Vagina (tissue), 2 donors: ENCODE measurements around the gene NCF1.
"Not testable (repeated sequence)": the region's sequence is repeated elsewhere in the genome, so short reads cannot be mapped to it uniquely, and the experiment has no call there.

ENCODE experiments used
- POLR2A ChIP-seq, 2 donors: fragments of 450-650 bp; IDR thresholded peaks; one replicate each; pipeline ENCODE4 v1.6.1; 2017; ENCODE audit warnings: antibody characterized with exemption in 2 of 2, mild to moderate bottlenecking in 2 of 2, moderate library complexity in 2 of 2
- TF ChIP-seq, protein P1 (sequence below), 3 experiments: fragments of 450-650 bp in 2 of 3; fragments of 200-600 bp in 1 of 3; sonication (generic) in 1 of 3; IDR thresholded peaks; one replicate each; pipeline ENCODE4 v1.5.1; 2017 to 2019; ENCODE audit warnings: antibody characterized with exemption in 3 of 3, mild to moderate bottlenecking in 2 of 3, moderate library complexity in 2 of 3

DNA sequence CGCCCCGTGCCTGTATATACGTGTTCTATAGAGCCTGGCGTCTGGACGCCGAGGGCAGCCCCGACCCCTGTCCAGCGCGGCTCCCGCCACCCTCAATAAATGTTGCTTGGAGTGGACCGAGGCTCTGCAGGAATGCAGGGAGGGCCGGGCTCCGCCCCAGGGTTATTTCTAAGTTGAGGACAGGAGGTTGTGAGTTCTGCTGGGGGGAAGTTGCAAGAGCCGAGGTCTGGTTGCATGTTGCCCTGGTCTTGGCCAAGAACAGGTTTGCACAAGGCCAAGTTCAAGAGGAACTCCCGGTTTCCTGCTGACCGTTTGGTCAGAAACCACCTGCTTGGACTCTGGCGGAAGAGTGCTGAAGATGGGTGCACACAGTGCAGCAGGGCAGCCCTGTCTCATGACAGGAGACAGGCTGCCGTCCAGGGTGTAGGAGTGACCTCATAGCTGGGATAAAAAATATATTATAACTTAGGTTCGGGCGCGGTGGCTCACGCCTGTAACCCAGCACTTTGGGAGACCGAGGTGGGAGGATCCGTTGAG lies 15.5 kb downstream of the NCF1 start:
- TF ChIP-seq, protein P1, sequence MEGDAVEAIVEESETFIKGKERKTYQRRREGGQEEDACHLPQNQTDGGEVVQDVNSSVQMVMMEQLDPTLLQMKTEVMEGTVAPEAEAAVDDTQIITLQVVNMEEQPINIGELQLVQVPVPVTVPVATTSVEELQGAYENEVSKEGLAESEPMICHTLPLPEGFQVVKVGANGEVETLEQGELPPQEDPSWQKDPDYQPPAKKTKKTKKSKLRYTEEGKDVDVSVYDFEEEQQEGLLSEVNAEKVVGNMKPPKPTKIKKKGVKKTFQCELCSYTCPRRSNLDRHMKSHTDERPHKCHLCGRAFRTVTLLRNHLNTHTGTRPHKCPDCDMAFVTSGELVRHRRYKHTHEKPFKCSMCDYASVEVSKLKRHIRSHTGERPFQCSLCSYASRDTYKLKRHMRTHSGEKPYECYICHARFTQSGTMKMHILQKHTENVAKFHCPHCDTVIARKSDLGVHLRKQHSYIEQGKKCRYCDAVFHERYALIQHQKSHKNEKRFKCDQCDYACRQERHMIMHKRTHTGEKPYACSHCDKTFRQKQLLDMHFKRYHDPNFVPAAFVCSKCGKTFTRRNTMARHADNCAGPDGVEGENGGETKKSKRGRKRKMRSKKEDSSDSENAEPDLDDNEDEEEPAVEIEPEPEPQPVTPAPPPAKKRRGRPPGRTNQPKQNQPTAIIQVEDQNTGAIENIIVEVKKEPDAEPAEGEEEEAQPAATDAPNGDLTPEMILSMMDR (IDR thresholded peaks at IDR 0.05) = not testable (repeated sequence)
- not testable (repeated sequence) for TF ChIP-seq POLR2A (IDR thresholded peaks at IDR 0.05)
